SK-N-SH treated with all-trans-retinoic acid at 6 μM for 48 hours (cell line): ENCODE data around the gene PCDHGA1.

Experiments
- SNAI2 ChIP-seq: fragments of 250-450 bp; sonication (Bioruptor Pico); IDR thresholded peaks from 2 replicates; pipeline ENCODE4 v1.5.0; 2020; ENCODE audit warnings: mild to moderate bottlenecking, moderate library complexity
- ZNF565 ChIP-seq: fragments of 450-650 bp; formaldehyde crosslinking; conservative IDR thresholded peaks from 2 replicates; pipeline ENCODE4 v1.5.0; 2020; ENCODE audit warnings: low read depth, mild to moderate bottlenecking, moderate library complexity
- ZNF8 ChIP-seq: fragments of 450-650 bp; formaldehyde crosslinking; IDR thresholded peaks from 2 replicates; pipeline ENCODE4 v1.5.0; 2020; ENCODE audit warnings: mild to moderate bottlenecking, moderate library complexity

DNA sequence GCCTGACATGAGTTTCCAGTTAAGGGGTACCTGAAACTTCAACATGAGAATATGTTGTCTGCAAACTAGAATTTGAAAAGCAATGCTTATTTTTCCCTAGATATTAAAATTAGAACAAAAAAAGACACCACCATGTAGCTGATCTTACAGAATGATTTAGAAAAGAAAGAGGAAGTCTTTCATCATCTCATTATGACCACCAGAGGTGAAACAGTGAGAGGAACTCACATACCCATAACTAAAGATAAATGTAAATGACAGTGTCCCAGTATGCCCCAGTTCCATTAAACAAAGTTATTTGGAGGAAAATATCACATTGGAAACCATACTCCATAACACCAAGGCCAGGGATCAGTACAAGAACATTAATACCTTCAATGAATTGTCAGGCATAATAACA, 16.6 kb upstream of the PCDHGA1 start:
- TF ChIP-seq SNAI2 (CRISPR knock-in tag) (no peak), ZNF8 (CRISPR knock-in tag) (no peak), ZNF565 (CRISPR knock-in tag) (no peak)
